Loucy (cell line): ENCODE results near the gene CXCL12.

Experiments
- H2AFZ ChIP-seq: fragments of 200-600 bp; sonication (generic); 2 replicates; pipeline ENCODE4 v1.6.0; 2016; ENCODE audit warnings: antibody characterized with exemption, mild to moderate bottlenecking, low read length, moderate library complexity
- H3F3A ChIP-seq: fragments of 200-600 bp; 2 replicates; pipeline ENCODE4 v1.6.0; 2016; ENCODE audit warnings: antibody characterized with exemption, low read depth, mild to moderate bottlenecking
- H3K27me3 ChIP-seq: fragments of 200-600 bp; sonication (generic); 2 replicates; pipeline ENCODE4 v1.6.1; 2014; ENCODE audit warnings: low read length, mild to moderate bottlenecking; ENCODE audit not compliant: insufficient read depth, poor library complexity, severe bottlenecking
- H3K36me3 ChIP-seq: fragments of 200-600 bp; sonication (generic); 2 replicates; pipeline ENCODE4 v1.6.1; 2016; ENCODE audit warnings: low read length; ENCODE audit not compliant: insufficient read depth
- H3K4me1 ChIP-seq: fragments of 200-600 bp; sonication (generic); 2 replicates; pipeline ENCODE4 v1.5.1; 2014; ENCODE audit warnings: low read length, mild to moderate bottlenecking; ENCODE audit not compliant: insufficient read depth, poor library complexity, severe bottlenecking
- H3K4me2 ChIP-seq: fragments of 200-600 bp; sonication (generic); 2 replicates; pipeline ENCODE4 v1.6.0; 2014; ENCODE audit warnings: antibody characterized with exemption, low read length, low read depth, mild to moderate bottlenecking; ENCODE audit not compliant: poor library complexity, severe bottlenecking
- H3K4me3 ChIP-seq: fragments of 200-600 bp; sonication (generic); 2 replicates; pipeline ENCODE4 v1.5.1; 2014; ENCODE audit warnings: low read length, mild to moderate bottlenecking, mixed read lengths; ENCODE audit not compliant: poor library complexity, severe bottlenecking
- H3K79me2 ChIP-seq: fragments of 200-600 bp; sonication (generic); 2 replicates; pipeline ENCODE4 v1.6.1; 2014; ENCODE audit warnings: low read length; ENCODE audit not compliant: insufficient read depth
- H3K9ac ChIP-seq: fragments of 200-600 bp; sonication (generic); 2 replicates; pipeline ENCODE4 v1.6.0; 2014; ENCODE audit warnings: mild to moderate bottlenecking, low read depth, low read length, moderate library complexity; ENCODE audit not compliant: poor library complexity, severe bottlenecking
- H3K9me2 ChIP-seq: fragments of 200-600 bp; sonication (generic); replicated peaks from 2 replicates; pipeline ENCODE4 v1.6.1; 2016; ENCODE audit warnings: low read depth, low read length, mixed read lengths
- H3K9me3 ChIP-seq: fragments of 200-600 bp; sonication (generic); 2 replicates; pipeline ENCODE4 v1.6.1; 2014; ENCODE audit warnings: mild to moderate bottlenecking, antibody characterized with exemption, low read length, low read depth; ENCODE audit not compliant: insufficient read depth
- H4K20me1 ChIP-seq: fragments of 200-600 bp; sonication (generic); 2 replicates; pipeline ENCODE4 v1.6.0; 2014; ENCODE audit warnings: antibody characterized with exemption, low read length, mild to moderate bottlenecking; ENCODE audit not compliant: insufficient read depth, poor library complexity, severe bottlenecking
- CTCF ChIP-seq: fragments of 200-600 bp; sonication (generic); conservative IDR thresholded peaks from 2 replicates; pipeline ENCODE4 v1.5.1; 2014; ENCODE audit warnings: mild to moderate bottlenecking, antibody characterized with exemption, low read length
- EZH2phosphoT487 ChIP-seq: fragments of 200-600 bp; IDR thresholded peaks from 2 replicates; pipeline ENCODE4 v1.6.1; 2018; ENCODE audit warnings: antibody characterized with exemption, mild to moderate bottlenecking, moderate library complexity, borderline replicate concordance

Gene CXCL12

GRCh38 chr10:44385026-44385695 lies at the start of gene CXCL12:
TSS of gene CXCL12 (minus strand) at chr10:44385097. CDS start at chr10:44385005, 92 bp downstream.
- H4K20me1 ChIP-seq: no peaks in the 10 kb centered on the region
- no peaks in the 10 kb centered on the region for H3K9me3 ChIP-seq
- no peaks in the 10 kb centered on the region for H3K27me3 ChIP-seq
- H3K4me1 ChIP-seq: no peaks in the 10 kb centered on the region
- H2AFZ ChIP-seq: no peak within 1 kb of the TSS
- TF ChIP-seq CTCF (no peak), EZH2phosphoT487 (no peak)
- H3K9me2 ChIP-seq: no peaks in the 10 kb centered on the region
- no peaks in the 10 kb centered on the region for H3K36me3 ChIP-seq
- H3K4me3 ChIP-seq: no peak within 1 kb of the TSS
- H3F3A ChIP-seq: no peaks in the 10 kb centered on the region
- no peaks in the 10 kb centered on the region for H3K79me2 ChIP-seq
- no peak within 1 kb of the TSS for H3K4me2 ChIP-seq
- H3K9ac ChIP-seq: no peak within 1 kb of the TSS

- no peak overlapping the region for H3K9ac ChIP-seq
- H3K79me2 ChIP-seq: no peaks in the 10 kb centered on the region
- no peaks in the 10 kb centered on the region for H3K27me3 ChIP-seq
- H4K20me1 ChIP-seq: no peaks in the 10 kb centered on the region
- no peaks in the 10 kb centered on the region for H3F3A ChIP-seq
- TF ChIP-seq EZH2phosphoT487 (no peak), CTCF (no peak)
- H3K4me3 ChIP-seq: no peak overlapping the region
- no peaks in the 10 kb centered on the region for H3K36me3 ChIP-seq
- H3K4me2 ChIP-seq: no peak overlapping the region
- H3K9me2 ChIP-seq: no peaks in the 10 kb centered on the region
- no peaks in the 10 kb centered on the region for H3K4me1 ChIP-seq
- H3K9me3 ChIP-seq: no peaks in the 10 kb centered on the region
- H2AFZ ChIP-seq: no peak overlapping the region
These were observed 42.6 kb upstream of the CXCL12 start for GRCh38 chr10:44427479-44427878.

- H3K4me3 ChIP-seq: no peak overlapping the region
- H3K9me2 ChIP-seq: no peaks in the 10 kb centered on the region
- H3K36me3 ChIP-seq: no peaks in the 10 kb centered on the region
- H3K4me2 ChIP-seq: no peak overlapping the region
- no peaks in the 10 kb centered on the region for H3K9me3 ChIP-seq
- no peaks in the 10 kb centered on the region for H3K4me1 ChIP-seq
- H3K79me2 ChIP-seq: no peaks in the 10 kb centered on the region
- H3K9ac ChIP-seq: no peak overlapping the region
- no peak for TF ChIP-seq CTCF
- no peak for TF ChIP-seq EZH2phosphoT487
- H2AFZ ChIP-seq: no peak overlapping the region
- H3K27me3 ChIP-seq: no peaks in the 10 kb centered on the region
- no peaks in the 10 kb centered on the region for H3F3A ChIP-seq
- no peaks in the 10 kb centered on the region for H4K20me1 ChIP-seq
These were observed 42.1 kb upstream of the CXCL12 start for GRCh38 chr10:44427037-44427436.
